Nephron progenitor cell (in vitro differentiated cells): ENCODE data around the gene KLK7.

ENCODE experiments used
- DNase-seq: peaks from one replicate; pipeline ENCODE4 v3.0.0; 2021
- H3K27ac Mint-ChIP-seq: 2 replicates; pipeline ENCODE4 v1.8.0; 2021; ENCODE audit warnings: mild to moderate bottlenecking, moderate library complexity, mixed read lengths
- H3K27me3 Mint-ChIP-seq: 2 replicates; pipeline ENCODE4 v1.8.0; 2021; ENCODE audit warnings: mild to moderate bottlenecking, low read depth, mixed read lengths; ENCODE audit not compliant: poor library complexity
- H3K36me3 Mint-ChIP-seq: 2 replicates; pipeline ENCODE4 v1.8.0; 2021; ENCODE audit warnings: low read depth, mixed read lengths
- H3K4me1 Mint-ChIP-seq: 2 replicates; pipeline ENCODE4 v1.8.0; 2021; ENCODE audit warnings: mixed read lengths
- H3K4me3 Mint-ChIP-seq: 2 replicates; pipeline ENCODE4 v1.8.0; 2021; ENCODE audit warnings: mild to moderate bottlenecking, moderate library complexity, mixed read lengths
- H3K9me3 Mint-ChIP-seq: 2 replicates; pipeline ENCODE4 v1.8.0; 2021; ENCODE audit warnings: mild to moderate bottlenecking, moderate library complexity, mixed read lengths
- TF ChIP-seq, protein P1 (sequence below): fragments of 200-600 bp; sonication (generic); IDR thresholded peaks from 2 replicates; pipeline ENCODE4 v1.5.0; 2021; ENCODE audit warnings: antibody characterized with exemption

Gene KLK7

DNA sequence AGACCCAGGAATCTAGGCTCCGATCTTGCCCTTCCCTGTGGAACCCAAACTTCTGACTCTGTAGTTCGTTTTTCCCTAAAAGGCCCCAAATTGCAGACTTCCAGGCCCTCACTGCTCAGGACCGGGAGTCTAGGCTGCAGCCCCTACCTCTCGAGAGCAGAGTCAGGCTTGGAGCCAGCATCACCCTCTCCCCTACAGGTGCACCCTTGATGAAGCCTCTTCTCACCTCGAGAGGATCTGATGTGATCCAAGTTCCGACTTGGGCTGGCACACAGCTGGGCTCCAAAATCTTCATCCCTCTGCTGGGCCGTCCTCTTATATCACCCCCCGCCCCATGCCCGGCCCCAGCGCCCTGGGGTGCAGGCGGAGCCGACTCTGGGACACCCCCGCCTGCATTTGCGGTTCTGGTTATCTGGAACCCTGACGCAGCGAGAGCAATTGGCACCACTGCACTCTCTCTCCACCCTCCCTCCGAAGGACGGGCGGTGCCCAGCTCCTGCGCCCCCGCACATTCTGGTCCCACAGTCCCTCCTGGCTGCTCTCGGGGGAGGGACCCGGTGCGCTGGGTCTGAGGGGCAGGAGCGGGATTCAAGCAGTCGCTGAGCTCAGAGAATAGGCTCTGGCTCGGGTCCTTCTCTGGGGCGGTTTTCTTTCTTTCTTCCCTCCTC is at the start of gene KLK7:
Gene KLK7, minus strand, starts transcription at position 293 of the 668 bp plus-strand sequence. CDS start 1,518 bp downstream, outside the sequence.
- H3K4me1 Mint-ChIP-seq: peaks cover 34% of the 10 kb centered on the region
- DNase-seq: no peak
- TF ChIP-seq, protein P1, sequence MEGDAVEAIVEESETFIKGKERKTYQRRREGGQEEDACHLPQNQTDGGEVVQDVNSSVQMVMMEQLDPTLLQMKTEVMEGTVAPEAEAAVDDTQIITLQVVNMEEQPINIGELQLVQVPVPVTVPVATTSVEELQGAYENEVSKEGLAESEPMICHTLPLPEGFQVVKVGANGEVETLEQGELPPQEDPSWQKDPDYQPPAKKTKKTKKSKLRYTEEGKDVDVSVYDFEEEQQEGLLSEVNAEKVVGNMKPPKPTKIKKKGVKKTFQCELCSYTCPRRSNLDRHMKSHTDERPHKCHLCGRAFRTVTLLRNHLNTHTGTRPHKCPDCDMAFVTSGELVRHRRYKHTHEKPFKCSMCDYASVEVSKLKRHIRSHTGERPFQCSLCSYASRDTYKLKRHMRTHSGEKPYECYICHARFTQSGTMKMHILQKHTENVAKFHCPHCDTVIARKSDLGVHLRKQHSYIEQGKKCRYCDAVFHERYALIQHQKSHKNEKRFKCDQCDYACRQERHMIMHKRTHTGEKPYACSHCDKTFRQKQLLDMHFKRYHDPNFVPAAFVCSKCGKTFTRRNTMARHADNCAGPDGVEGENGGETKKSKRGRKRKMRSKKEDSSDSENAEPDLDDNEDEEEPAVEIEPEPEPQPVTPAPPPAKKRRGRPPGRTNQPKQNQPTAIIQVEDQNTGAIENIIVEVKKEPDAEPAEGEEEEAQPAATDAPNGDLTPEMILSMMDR: no peak
- H3K27me3 Mint-ChIP-seq: peaks cover 75% of the 10 kb centered on the region
- peaks cover 5% of the 10 kb centered on the region for H3K9me3 Mint-ChIP-seq
- no peak within 1 kb of the TSS for H3K4me3 Mint-ChIP-seq
- no peaks in the 10 kb centered on the region for H3K36me3 Mint-ChIP-seq
- H3K27ac Mint-ChIP-seq: no peak within 1 kb of the TSS

DNA sequence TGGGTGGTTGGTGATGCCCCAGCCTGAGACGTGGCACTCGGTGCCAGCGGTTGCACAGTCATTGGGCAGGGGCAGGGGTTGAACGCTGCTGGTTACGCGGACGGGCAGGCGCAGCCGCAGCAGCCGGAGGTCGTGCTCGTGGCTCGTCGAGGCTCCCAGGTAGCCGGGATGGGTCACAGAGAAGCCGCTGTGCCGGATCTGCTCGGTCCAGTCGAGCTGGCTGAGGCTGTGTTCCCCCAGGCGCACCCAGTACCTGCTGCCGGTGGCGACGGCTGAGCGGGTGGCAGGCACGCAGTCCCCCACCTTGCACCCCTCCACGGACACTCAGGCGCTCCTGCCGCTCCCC is 48.1 kb upstream of the KLK7 start:
- H3K9me3 Mint-ChIP-seq: no peaks in the 10 kb centered on the region

DNA sequence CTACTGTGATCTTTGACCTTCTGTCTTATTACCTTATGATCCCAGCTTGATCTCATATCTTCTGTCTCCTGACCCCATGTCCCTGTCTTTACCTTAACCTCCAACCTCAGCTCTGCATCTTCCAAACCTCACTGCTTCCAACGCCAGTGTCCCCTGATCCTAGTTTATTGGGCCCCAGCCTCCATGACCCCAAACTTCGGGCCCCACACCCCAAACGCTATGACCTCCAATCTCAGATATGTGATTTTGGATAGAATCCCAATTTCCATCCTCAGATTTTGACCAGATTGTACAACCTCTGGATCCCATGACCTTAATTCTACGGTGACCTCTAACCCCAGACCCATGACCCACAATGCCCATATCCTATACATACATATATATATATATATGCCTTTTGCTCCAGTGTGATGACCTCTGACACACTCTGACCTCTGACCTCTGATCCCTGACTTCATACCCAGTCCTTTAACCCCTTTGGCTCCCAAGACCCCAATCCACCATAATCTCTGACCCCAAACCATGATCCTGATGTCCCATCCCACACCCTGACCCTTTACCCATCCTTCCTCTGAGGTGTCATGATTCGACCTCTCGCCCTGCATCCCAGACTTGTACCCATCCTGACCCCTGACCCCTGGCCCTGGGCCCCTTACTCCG is 47.6 kb upstream of the KLK7 start:
- Mint-ChIP-seq H3K4me3 (no peak overlapping the region), H3K27me3 (peaks cover 37% of the 10 kb centered on the region), H3K9me3 (no peaks in the 10 kb centered on the region), H3K36me3 (no peaks in the 10 kb centered on the region), H3K4me1 (peaks cover 10% of the 10 kb centered on the region), H3K27ac (no peak overlapping the region)
- TF ChIP-seq, protein P1: no peak
- no peak for DNase-seq

More for the DNA sequence above, 48.1 kb upstream of the KLK7 start:
- H3K27ac Mint-ChIP-seq: no peak overlapping the region
- H3K4me1 Mint-ChIP-seq: peaks cover 6% of the 10 kb centered on the region
- TF ChIP-seq, protein P1: no peak
- no peak overlapping the region for H3K4me3 Mint-ChIP-seq
- no peaks in the 10 kb centered on the region for H3K36me3 Mint-ChIP-seq
- H3K27me3 Mint-ChIP-seq: peaks cover 35% of the 10 kb centered on the region
- no peak for DNase-seq

DNA sequence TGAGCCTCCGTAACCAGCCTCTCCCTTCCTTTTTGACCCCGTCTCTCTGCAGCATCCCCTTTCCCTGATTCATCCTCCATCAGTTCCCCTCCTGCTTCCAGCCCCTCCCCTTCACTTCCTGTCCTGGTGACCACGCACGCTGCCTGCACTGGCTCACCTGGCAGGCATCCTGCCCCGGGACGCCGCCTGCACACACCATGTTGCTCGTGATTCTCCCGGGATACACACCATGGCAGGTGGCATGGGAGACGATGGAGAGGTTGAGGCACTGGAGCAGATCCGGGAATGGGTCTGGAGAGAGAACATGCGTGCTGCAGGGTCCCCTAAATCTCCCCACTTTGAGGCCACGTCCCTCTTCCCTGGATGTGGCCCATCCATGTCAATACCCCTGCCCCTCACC is 46.9 kb upstream of the KLK7 start:
- TF ChIP-seq, protein P1: no peak
- H3K36me3 Mint-ChIP-seq: no peaks in the 10 kb centered on the region
- no peak overlapping the region for H3K4me3 Mint-ChIP-seq
- no peak for DNase-seq
- H3K4me1 Mint-ChIP-seq: peaks cover 12% of the 10 kb centered on the region
- no peaks in the 10 kb centered on the region for H3K9me3 Mint-ChIP-seq
- peaks cover 33% of the 10 kb centered on the region for H3K27me3 Mint-ChIP-seq
- H3K27ac Mint-ChIP-seq: no peak overlapping the region

DNA sequence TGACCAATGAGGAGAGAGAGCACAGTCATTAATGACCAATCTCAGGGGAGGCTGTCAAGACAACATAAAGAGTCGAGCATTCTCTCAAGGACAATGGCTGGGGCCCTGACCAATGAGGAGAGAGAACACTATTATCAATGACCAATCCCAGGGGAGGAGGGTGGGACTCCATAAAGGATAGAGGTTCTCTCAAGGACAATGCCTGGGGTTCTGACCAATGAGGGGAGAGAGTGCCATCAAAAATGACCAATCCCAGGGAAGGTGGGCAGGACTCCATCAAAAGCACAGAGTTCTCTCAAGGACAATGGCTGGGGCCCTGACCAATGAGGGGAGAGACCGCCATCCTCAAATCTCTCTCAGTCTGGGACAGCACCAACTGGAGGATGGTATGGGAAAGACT is 46.0 kb upstream of the KLK7 start:
- Mint-ChIP-seq H3K4me3 (no peak overlapping the region), H3K4me1 (peaks cover 19% of the 10 kb centered on the region), H3K27ac (no peak overlapping the region), H3K9me3 (no peaks in the 10 kb centered on the region), H3K27me3 (peaks cover 36% of the 10 kb centered on the region), H3K36me3 (no peaks in the 10 kb centered on the region)
- DNase-seq: no peak
- TF ChIP-seq, protein P1: no peak

DNA sequence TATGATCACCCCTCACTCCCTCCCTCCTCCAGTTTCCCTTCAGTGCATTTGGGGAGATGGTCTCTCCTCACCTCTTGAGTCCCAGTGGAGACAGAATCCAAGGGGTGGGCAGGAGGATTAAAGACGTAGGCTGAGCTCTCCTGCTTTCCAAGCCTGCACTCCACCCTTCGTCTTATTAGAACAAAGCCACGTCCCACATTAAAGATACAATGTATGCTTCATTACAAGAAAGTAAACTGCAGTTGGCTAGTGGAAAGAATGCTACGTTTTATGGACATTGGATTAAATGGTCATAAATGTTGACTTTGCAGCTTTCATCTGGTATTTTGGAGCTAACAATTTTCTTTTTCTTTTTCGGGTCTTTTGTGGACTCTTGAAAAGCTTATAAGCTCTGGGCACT is 44.2 kb upstream of the KLK7 start:
- Mint-ChIP-seq H3K36me3 (no peaks in the 10 kb centered on the region), H3K27me3 (peaks cover 44% of the 10 kb centered on the region), H3K27ac (no peak overlapping the region), H3K9me3 (no peaks in the 10 kb centered on the region), H3K4me3 (no peak overlapping the region), H3K4me1 (peaks cover 19% of the 10 kb centered on the region)
- DNase-seq: no peak
- TF ChIP-seq, protein P1: no peak
